Astrocyte (in vitro differentiated cells and primary cell): ENCODE data around the gene FBXL13. TPM values are rescaled to one million over a fixed set of nuclear protein-coding genes. Genes with fewer than 3 reads are reported as not detected.

Source experiments
- DNase-seq: peaks from one replicate; pipeline ENCODE4 v3.0.0-alpha.2; 2010; ENCODE audit warnings: low read depth
- FAIRE-seq: peaks from 2 replicates; lab custom pipeline; 2011; peaks lifted over from hg19 to GRCh38; lab: Jason Lieb, UNC
- H2AFZ ChIP-seq: 2 replicates; pipeline ENCODE4 v1.6.0; 2012; ENCODE audit warnings: low read depth, low read length, inconsistent platforms
- H3K27ac ChIP-seq: 2 replicates; pipeline ENCODE4 v1.5.1; 2011; ENCODE audit warnings: low read depth, low read length, inconsistent platforms
- H3K27me3 ChIP-seq: 2 replicates; pipeline ENCODE4 v1.6.0; 2011; ENCODE audit warnings: low read length, inconsistent platforms; ENCODE audit not compliant: insufficient read depth
- H3K36me3 ChIP-seq: 2 replicates; pipeline ENCODE4 v1.5.1; 2011; ENCODE audit warnings: low read length, inconsistent platforms; ENCODE audit not compliant: insufficient read depth
- H3K4me1 ChIP-seq: 2 replicates; pipeline ENCODE4 v1.5.1; 2011; ENCODE audit warnings: low read length, inconsistent platforms; ENCODE audit not compliant: insufficient read depth
- H3K4me2 ChIP-seq: 2 replicates; pipeline ENCODE4 v1.6.0; 2012; ENCODE audit warnings: low read length, inconsistent platforms
- H3K4me3 ChIP-seq: 2 replicates; pipeline ENCODE4 v1.5.1; 2011; ENCODE audit warnings: low read depth, mild to moderate bottlenecking, low read length, inconsistent platforms; ENCODE audit not compliant: insufficient read depth
- H3K79me2 ChIP-seq: 2 replicates; pipeline ENCODE4 v1.6.0; 2012; ENCODE audit warnings: mild to moderate bottlenecking, low read length, inconsistent platforms; ENCODE audit not compliant: insufficient read depth
- H3K9ac ChIP-seq: 2 replicates; pipeline ENCODE4 v1.6.0; 2012; ENCODE audit warnings: mild to moderate bottlenecking, low read length, inconsistent platforms
- H3K9me3 ChIP-seq: 2 replicates; pipeline ENCODE4 v1.5.1; 2012; ENCODE audit warnings: low read depth, mild to moderate bottlenecking, low read length, inconsistent platforms; ENCODE audit not compliant: insufficient read depth
- H4K20me1 ChIP-seq: 2 replicates; pipeline ENCODE4 v1.6.0; 2012; ENCODE audit warnings: low read length, inconsistent platforms; ENCODE audit not compliant: insufficient read depth
- H3K27ac Mint-ChIP-seq: one replicate; pipeline ENCODE4 v1.8.0; 2021; ENCODE audit warnings: mild to moderate bottlenecking, mixed read lengths; ENCODE audit not compliant: unreplicated experiment
- H3K27me3 Mint-ChIP-seq: one replicate; pipeline ENCODE4 v1.8.0; 2021; ENCODE audit warnings: low read depth, mixed read lengths; ENCODE audit not compliant: unreplicated experiment
- H3K36me3 Mint-ChIP-seq: one replicate; pipeline ENCODE4 v1.8.0; 2021; ENCODE audit warnings: low read depth, mixed read lengths; ENCODE audit not compliant: unreplicated experiment
- H3K4me1 Mint-ChIP-seq: one replicate; pipeline ENCODE4 v1.8.0; 2021; ENCODE audit warnings: low read depth, mixed read lengths; ENCODE audit not compliant: unreplicated experiment
- H3K4me3 Mint-ChIP-seq: one replicate; pipeline ENCODE4 v1.8.0; 2021; ENCODE audit warnings: mild to moderate bottlenecking, moderate library complexity, mixed read lengths; ENCODE audit not compliant: unreplicated experiment
- H3K9me3 Mint-ChIP-seq: one replicate; pipeline ENCODE4 v1.8.0; 2021; ENCODE audit warnings: mild to moderate bottlenecking, mixed read lengths; ENCODE audit not compliant: unreplicated experiment
- CTCF ChIP-seq: IDR thresholded peaks from 2 replicates; pipeline ENCODE4 v1.5.1; 2011; ENCODE audit warnings: low read depth, mild to moderate bottlenecking, inconsistent platforms, low read length, moderate library complexity; ENCODE audit not compliant: insufficient read depth
- EZH2 ChIP-seq: IDR thresholded peaks from 2 replicates; pipeline ENCODE4 v1.6.1; 2012; ENCODE audit warnings: mild to moderate bottlenecking, low read length, inconsistent platforms; ENCODE audit not compliant: insufficient read depth
- total RNA-seq: library from RNA; stranded (reverse); gene quantifications from 2 replicates; pipeline ENCODE4 v1.2.1, GENCODE V29; 2021

Gene FBXL13
- total RNA-seq, 1 donor from 2014 or later = 1.2 TPM

DNA sequence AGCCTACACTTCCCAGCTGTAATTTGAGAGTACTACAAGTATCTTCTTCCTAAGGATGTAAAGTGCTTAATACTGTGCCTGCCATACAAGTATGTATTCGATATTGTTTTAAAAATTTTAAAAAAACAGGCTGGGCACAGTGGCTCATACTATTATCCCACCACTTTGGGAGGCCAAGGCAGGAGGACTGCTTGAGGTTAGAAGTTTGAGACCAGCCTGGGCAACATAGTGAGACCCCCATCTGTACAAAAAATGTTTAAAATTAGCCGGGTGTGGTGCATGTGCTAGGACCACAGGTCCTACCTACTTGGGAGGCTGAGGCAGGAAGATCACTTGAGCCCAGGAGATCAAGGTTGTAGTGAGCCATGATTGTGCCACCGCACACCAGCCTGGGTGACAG lies 8.6 kb upstream of the FBXL13 start:
- H3K4me3 Mint-ChIP-seq = no peak overlapping the region
- FAIRE-seq (no peak), DNase-seq (no peak)
- Histone ChIP-seq H3K79me2 (peaks cover 47% of the 10 kb centered on the region), H3K27ac (no peak overlapping the region), H3K36me3 (peaks cover 13% of the 10 kb centered on the region), H4K20me1 (no peaks in the 10 kb centered on the region), H3K27me3 (no peaks in the 10 kb centered on the region), H3K9ac (no peak overlapping the region), H2AFZ (no peak overlapping the region), H3K4me1 (no peaks in the 10 kb centered on the region), H3K9me3 (no peaks in the 10 kb centered on the region), H3K4me3 (no peak overlapping the region), H3K4me2 (no peak overlapping the region)
- H3K4me1 Mint-ChIP-seq = no peaks in the 10 kb centered on the region
- H3K27me3 Mint-ChIP-seq = no peaks in the 10 kb centered on the region
- no peak overlapping the region for H3K27ac Mint-ChIP-seq
- H3K36me3 Mint-ChIP-seq = peaks cover 4% of the 10 kb centered on the region
- H3K9me3 Mint-ChIP-seq = no peaks in the 10 kb centered on the region
- TF ChIP-seq CTCF (no peak), EZH2 (no peak)

GRCh38 chr7:103082497-103082896 lies 7.9 kb upstream of the FBXL13 start:
- Histone ChIP-seq H3K4me1 (no peaks in the 10 kb centered on the region), H3K27me3 (no peaks in the 10 kb centered on the region), H3K4me2 (no peak overlapping the region), H3K79me2 (peaks cover 54% of the 10 kb centered on the region), H4K20me1 (no peaks in the 10 kb centered on the region), H3K9me3 (no peaks in the 10 kb centered on the region), H3K9ac (no peak overlapping the region), H3K27ac (no peak overlapping the region), H3K4me3 (no peak overlapping the region), H2AFZ (no peak overlapping the region), H3K36me3 (peaks cover 13% of the 10 kb centered on the region)
- no peaks in the 10 kb centered on the region for H3K9me3 Mint-ChIP-seq
- FAIRE-seq (no peak), DNase-seq (no peak)
- no peak overlapping the region for H3K27ac Mint-ChIP-seq
- peaks cover 8% of the 10 kb centered on the region for H3K36me3 Mint-ChIP-seq
- H3K4me3 Mint-ChIP-seq = no peak overlapping the region
- H3K27me3 Mint-ChIP-seq = no peaks in the 10 kb centered on the region
- H3K4me1 Mint-ChIP-seq = no peaks in the 10 kb centered on the region
- TF ChIP-seq CTCF (no peak), EZH2 (no peak)

DNA sequence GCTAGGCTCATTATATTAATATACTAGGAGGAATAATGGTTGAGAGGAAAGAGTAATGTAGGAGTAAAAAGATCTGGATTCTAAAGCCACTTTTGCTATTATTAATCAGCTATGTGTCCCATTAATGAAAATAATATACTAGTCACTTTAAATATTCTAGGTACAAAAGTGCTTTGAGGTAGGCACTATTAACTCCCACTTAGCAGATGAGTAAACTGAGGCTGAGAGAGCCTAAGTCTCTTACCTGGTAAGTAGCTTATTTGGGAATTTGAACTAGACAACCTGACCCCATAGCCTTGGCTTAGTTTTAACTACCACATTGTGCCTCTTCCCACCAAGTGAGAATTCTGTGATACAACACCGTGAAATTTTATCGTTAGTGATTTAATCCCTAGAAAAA lies 6.3 kb upstream of the FBXL13 start:
- Histone ChIP-seq H3K4me2 (no peak overlapping the region), H3K9ac (no peak overlapping the region), H4K20me1 (peaks cover 5% of the 10 kb centered on the region), H3K4me1 (no peaks in the 10 kb centered on the region), H3K27ac (no peak overlapping the region), H3K9me3 (no peaks in the 10 kb centered on the region), H2AFZ (no peak overlapping the region), H3K27me3 (no peaks in the 10 kb centered on the region), H3K36me3 (peaks cover 13% of the 10 kb centered on the region), H3K79me2 (peaks cover 70% of the 10 kb centered on the region), H3K4me3 (no peak overlapping the region)
- TF ChIP-seq EZH2 = no peak
- no peak for TF ChIP-seq CTCF
- Mint-ChIP-seq H3K4me3 (no peak overlapping the region), H3K27ac (no peak overlapping the region), H3K36me3 (peaks cover 7% of the 10 kb centered on the region), H3K27me3 (no peaks in the 10 kb centered on the region), H3K9me3 (no peaks in the 10 kb centered on the region), H3K4me1 (no peaks in the 10 kb centered on the region)
- FAIRE-seq (no peak), DNase-seq (no peak)
